Body of pancreas (tissue), 4 donors: ENCODE measurements around the gene SNCAIP.

Source experiments
- POLR2A ChIP-seq, 3 donors: fragments of 450-650 bp; IDR thresholded peaks; one replicate each; pipeline ENCODE4 v1.6.1; 2016; ENCODE audit warnings: antibody characterized with exemption in 3 of 3, mild to moderate bottlenecking in 2 of 3
- TF ChIP-seq, protein P1 (sequence below), 7 experiments: fragments of 450-650 bp in 4 of 7; fragments of 200-600 bp in 3 of 7; sonication (generic) in 3 of 7; IDR thresholded peaks; one replicate each; pipeline ENCODE4 v1.5.1; 2016 to 2019; ENCODE audit warnings: antibody characterized with exemption in 7 of 7

DNA sequence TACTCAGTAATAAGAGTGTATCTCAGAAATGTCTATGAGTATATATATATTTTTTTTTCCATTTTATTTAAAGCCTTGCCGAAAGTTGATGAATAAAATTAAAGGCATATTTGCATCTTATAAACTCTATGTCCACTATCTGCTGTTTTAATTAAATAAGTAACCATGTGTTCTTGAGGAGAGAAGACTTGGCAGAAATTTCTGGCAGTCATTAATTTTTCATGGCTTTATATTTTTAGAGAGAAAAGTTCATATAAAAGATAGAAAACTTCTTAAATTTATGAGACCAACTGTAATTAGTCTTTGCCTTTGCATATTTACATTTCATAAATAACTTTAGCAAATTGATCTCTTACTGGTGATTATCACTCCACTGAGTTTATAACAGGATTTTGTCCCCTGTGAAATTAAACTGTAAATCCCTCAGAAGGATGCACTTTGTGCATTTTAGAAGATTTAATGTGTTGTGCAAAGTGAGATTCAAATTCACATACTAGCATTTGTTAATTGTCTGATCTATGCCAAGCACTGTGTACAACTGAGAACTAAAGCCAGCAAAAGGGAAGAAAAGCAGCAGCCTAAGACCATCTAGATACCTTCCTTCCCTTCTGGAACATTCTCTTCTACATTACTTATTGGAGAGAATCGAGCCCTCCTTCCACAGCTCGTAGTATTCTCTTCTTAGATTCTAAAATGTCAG lies 108.7 kb downstream of the SNCAIP start:
- TF ChIP-seq, protein P1, sequence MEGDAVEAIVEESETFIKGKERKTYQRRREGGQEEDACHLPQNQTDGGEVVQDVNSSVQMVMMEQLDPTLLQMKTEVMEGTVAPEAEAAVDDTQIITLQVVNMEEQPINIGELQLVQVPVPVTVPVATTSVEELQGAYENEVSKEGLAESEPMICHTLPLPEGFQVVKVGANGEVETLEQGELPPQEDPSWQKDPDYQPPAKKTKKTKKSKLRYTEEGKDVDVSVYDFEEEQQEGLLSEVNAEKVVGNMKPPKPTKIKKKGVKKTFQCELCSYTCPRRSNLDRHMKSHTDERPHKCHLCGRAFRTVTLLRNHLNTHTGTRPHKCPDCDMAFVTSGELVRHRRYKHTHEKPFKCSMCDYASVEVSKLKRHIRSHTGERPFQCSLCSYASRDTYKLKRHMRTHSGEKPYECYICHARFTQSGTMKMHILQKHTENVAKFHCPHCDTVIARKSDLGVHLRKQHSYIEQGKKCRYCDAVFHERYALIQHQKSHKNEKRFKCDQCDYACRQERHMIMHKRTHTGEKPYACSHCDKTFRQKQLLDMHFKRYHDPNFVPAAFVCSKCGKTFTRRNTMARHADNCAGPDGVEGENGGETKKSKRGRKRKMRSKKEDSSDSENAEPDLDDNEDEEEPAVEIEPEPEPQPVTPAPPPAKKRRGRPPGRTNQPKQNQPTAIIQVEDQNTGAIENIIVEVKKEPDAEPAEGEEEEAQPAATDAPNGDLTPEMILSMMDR (IDR thresholded peaks at IDR 0.05), result no peak
- no peak for TF ChIP-seq POLR2A (IDR thresholded peaks at IDR 0.05)
